Thyroid gland (tissue), 4 donors: Measurements from ENCODE around the gene DENND5B.

Experiments
- CTCF ChIP-seq, 6 experiments: fragments of 200-600 bp in 3 of 6; fragments of 450-650 bp in 3 of 6; sonication (generic) in 3 of 6; IDR thresholded peaks; one replicate each; pipeline ENCODE4 v1.5.1; 2016 to 2019; ENCODE audit warnings: antibody characterized with exemption in 6 of 6, mild to moderate bottlenecking in 2 of 6, inconsistent platforms in 1 of 6, moderate library complexity in 1 of 6
- POLR2A ChIP-seq, 2 donors: fragments of 450-650 bp; IDR thresholded peaks; one replicate each; pipeline ENCODE4 v1.6.1; 2017; ENCODE audit warnings: antibody characterized with exemption in 2 of 2, mild to moderate bottlenecking in 2 of 2, moderate library complexity in 1 of 2

GRCh38 chr12:31633464-31633863 lies 42.5 kb upstream of the DENND5B start:
- no peak for TF ChIP-seq CTCF (IDR thresholded peaks at IDR 0.05)
- TF ChIP-seq POLR2A (IDR thresholded peaks at IDR 0.05) = no peak
